Measurements from ENCODE around the gene TASOR2. TPM values are rescaled to one million over a fixed set of nuclear protein-coding genes. Genes with fewer than 3 reads are reported as not detected.
A peak's percentile ranks its signal among the peaks of the same experiment; 100 is the strongest.

TASOR2 gene
- total and polyA plus RNA-seq, 12 donors = 7.0 to 45.6 (median 32.2) TPM

GRCh38 chr10:5685764-5686240 is 1.2 kb downstream of the TASOR2 start:
- 3 to 4% methylated on average over 10 of the region's 10 CpGs for WGBS, 2 donors

GRCh38 chr10:5688587-5688986 is 3.9 kb downstream of the TASOR2 start:
- H3K9me3 ChIP-seq = no peaks in the 10 kb centered on the region
- no peak for DNase-seq
- TF ChIP-seq CTCF (IDR thresholded peaks at IDR 0.05) = no peak
- peaks cover 9 to 60% (median 49%) of the 10 kb centered on the region in 9 donors for H3K4me1 ChIP-seq
- H3K36me3 ChIP-seq = peaks cover 0 to 5% (median 0%) of the 10 kb centered on the region in 9 donors
- no peaks in the 10 kb centered on the region for H3K27me3 ChIP-seq
- 99 to 100% methylated on average over 3 of the region's 3 CpGs for WGBS, 2 donors
- H3K4me3 ChIP-seq = no peak overlapping the region
- H3K27ac ChIP-seq = no peak overlapping the region
- intact Hi-C loops (cut with DNase I) = loop anchor here in 7 of 10 donors (5.0 to 10.0 kb wide), 4 partner anchors 124 to 186 kb away; partner anchors contain the start of gene GDI2 (in 3 of the 7)
- no peak for ATAC-seq

More at GRCh38 chr10:5685764-5686240, 1.2 kb downstream of the TASOR2 start:
- Histone ChIP-seq H3K36me3 (peaks cover 0 to 5% (median 0%) of the 10 kb centered on the region in 9 donors), H3K9me3 (no peaks in the 10 kb centered on the region), H3K27ac (peak overlapping the region; percentile 82 to 97 (median 92)), H3K27me3 (no peaks in the 10 kb centered on the region), H3K4me3 (peak overlapping the region; percentile 83 to 98 (median 93)), H3K4me1 (peaks cover 9 to 36% (median 26%) of the 10 kb centered on the region in 9 donors)
- intact Hi-C loops (cut with DNase I) = loop anchor here in 7 of 10 donors (2.0 to 10.0 kb wide), 5 partner anchors 126 to 189 kb away; partner anchors contain the start of gene GDI2 (in 3 of the 7)
- no peak for ATAC-seq
- DNase-seq = no peak
- TF ChIP-seq CTCF (IDR thresholded peaks at IDR 0.05) = no peak

GRCh38 chr10:5691786-5692185 is 7.1 kb downstream of the TASOR2 start:
- 92 to 93% methylated on average over 8 of the region's 8 CpGs for WGBS, 2 donors
- ATAC-seq (no peak), DNase-seq (no peak)
- intact Hi-C loops (cut with DNase I) = loop anchor here in 1 of 10 donors (10.0 kb wide), 1 partner anchor 183 kb away; no protein-coding TSS in a partner anchor
- no peak for TF ChIP-seq CTCF (IDR thresholded peaks at IDR 0.05)
- Histone ChIP-seq H3K4me3 (peak overlapping the region in 2 of 10 donors; percentile 59 to 64), H3K4me1 (peaks cover 0 to 59% (median 40%) of the 10 kb centered on the region in 9 donors), H3K27ac (no peak overlapping the region), H3K9me3 (no peaks in the 10 kb centered on the region), H3K36me3 (peaks cover 0 to 5% (median 0%) of the 10 kb centered on the region in 9 donors), H3K27me3 (no peaks in the 10 kb centered on the region)

DNA sequence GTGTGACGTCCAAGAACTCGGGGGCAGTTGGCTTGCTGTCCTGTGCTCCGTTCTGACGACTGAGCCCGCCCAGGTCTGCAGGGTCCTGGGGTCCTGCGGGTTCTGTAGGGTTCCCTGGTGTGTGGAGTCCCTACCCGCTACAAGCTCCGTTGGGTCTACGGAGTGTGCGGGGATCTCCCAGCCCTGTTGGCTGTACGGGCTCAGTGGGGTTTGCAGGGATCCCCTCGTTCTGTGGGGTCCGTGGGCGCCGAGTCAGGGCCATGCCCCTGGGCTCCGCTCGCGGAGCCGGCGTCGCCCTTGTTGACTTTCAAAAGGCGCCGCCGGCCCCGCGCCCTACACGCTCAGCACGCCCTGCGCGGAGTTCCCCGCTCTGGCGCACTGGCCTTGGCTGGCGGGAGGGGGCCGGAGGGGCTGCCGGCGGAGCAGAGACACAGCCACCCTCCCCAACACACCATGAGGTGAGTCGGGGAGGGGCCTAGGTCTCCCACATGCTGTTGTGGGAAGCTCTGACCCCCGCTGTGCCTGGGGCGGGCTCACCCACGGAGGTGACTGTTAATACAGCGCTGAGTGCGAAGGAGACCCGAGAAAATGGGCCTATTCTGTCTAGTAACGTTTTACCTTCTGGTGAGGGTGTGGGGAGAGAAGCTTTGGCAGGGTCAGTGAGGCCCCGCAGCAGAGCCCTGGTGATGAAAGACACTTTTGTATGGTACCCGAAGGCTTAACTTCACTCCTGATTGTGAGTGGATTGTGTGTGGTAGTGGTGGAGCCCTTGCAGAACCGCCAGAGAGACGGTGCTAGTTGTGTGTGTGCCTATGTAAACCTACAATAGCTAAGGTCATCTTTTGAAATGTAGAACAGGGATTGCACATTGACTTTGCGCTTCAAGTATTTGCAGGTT is 8.1 kb downstream of the TASOR2 start:
- peak overlapping the region in 7 of 10 donors; percentile 21 to 77 (median 35) for H3K27ac ChIP-seq
- intact Hi-C loops (cut with DNase I) = loop anchor here in 1 of 10 donors (10.0 kb wide), 1 partner anchor 182 kb away; no protein-coding TSS in a partner anchor
- peaks cover 0 to 5% (median 0%) of the 10 kb centered on the region in 9 donors for H3K36me3 ChIP-seq
- no peaks in the 10 kb centered on the region for H3K27me3 ChIP-seq
- no peaks in the 10 kb centered on the region for H3K9me3 ChIP-seq
- TF ChIP-seq CTCF (IDR thresholded peaks at IDR 0.05) = no peak
- peak; percentile 23 to 40 for DNase-seq
- H3K4me3 ChIP-seq = peak overlapping the region; percentile 27 to 64 (median 56)
- 6 to 10% methylated on average over 49 of the region's 49 CpGs for WGBS, 2 donors
- H3K4me1 ChIP-seq = peaks cover 0 to 56% (median 36%) of the 10 kb centered on the region in 9 donors
- peak; percentile 73 to 93 (median 88) for ATAC-seq

Measured in heart right ventricle (tissue), 16 donors.